WTC11 (cell line): ENCODE data around the gene CAMK1G. TPM values are rescaled to one million over a fixed set of nuclear protein-coding genes. Genes with fewer than 3 reads are reported as not detected.

Experiments
- ATAC-seq: fragments of 200-7000 bp; cut with Tn5 transposase; 2 replicates; pipeline ENCODE4 v1.10.0; 2021; ENCODE audit warnings: mild to moderate bottlenecking, moderate library complexity
- CTCF ChIA-PET: fragments of 300-600 bp; sonication (Branson Sonifier 250); formaldehyde crosslinking; loops from one replicate; lab custom pipeline; 2021; ENCODE audit warnings: antibody characterized with exemption; lab: Charles Lee
- POLR2A ChIA-PET: fragments of 350-600 bp; sonication (Branson Sonifier 250); formaldehyde crosslinking; loops from one replicate; lab custom pipeline; 2021; ENCODE audit warnings: antibody characterized with exemption; lab: Charles Lee
- DNase-seq: peaks from one replicate; pipeline ENCODE4 v3.0.0; 2021; ENCODE audit warnings: low spot score
- H3K27ac Mint-ChIP-seq: 2 replicates; pipeline ENCODE4 v1.8.0; 2021; ENCODE audit warnings: mixed read lengths
- H3K27me3 Mint-ChIP-seq: 2 replicates; pipeline ENCODE4 v1.8.0; 2021; ENCODE audit warnings: low read depth, mild to moderate bottlenecking, moderate library complexity, mixed read lengths
- H3K36me3 Mint-ChIP-seq: 2 replicates; pipeline ENCODE4 v1.8.0; 2021; ENCODE audit warnings: mixed read lengths
- H3K4me1 Mint-ChIP-seq: 2 replicates; pipeline ENCODE4 v1.8.0; 2022; ENCODE audit warnings: mixed read lengths
- H3K4me3 Mint-ChIP-seq: 2 replicates; pipeline ENCODE4 v1.8.0; 2021; ENCODE audit warnings: mild to moderate bottlenecking, moderate library complexity, mixed read lengths
- H3K9me3 Mint-ChIP-seq: 2 replicates; pipeline ENCODE4 v1.8.0; 2021; ENCODE audit warnings: mixed read lengths
- AFF4 ChIP-seq: sonication (generic); formaldehyde crosslinking; IDR thresholded peaks from 2 replicates; pipeline ENCODE4 v1.8.1; 2023; ENCODE audit warnings: mild to moderate bottlenecking, missing genetic modification reagents, borderline replicate concordance
- CTCF ChIP-seq: fragments of 200-600 bp; IDR thresholded peaks from 2 replicates; pipeline ENCODE4 v1.8.0; 2022; ENCODE audit warnings: antibody characterized with exemption
- FOXP1 ChIP-seq: sonication (generic); formaldehyde crosslinking; IDR thresholded peaks from 2 replicates; pipeline ENCODE4 v1.8.0; 2022; ENCODE audit warnings: missing genetic modification reagents, mild to moderate bottlenecking, moderate library complexity, borderline replicate concordance
- GABPB1 ChIP-seq: sonication (generic); formaldehyde crosslinking; IDR thresholded peaks from 2 replicates; pipeline ENCODE4 v1.8.1; 2023; ENCODE audit warnings: mild to moderate bottlenecking, missing genetic modification reagents
- IRF2 ChIP-seq: sonication (generic); formaldehyde crosslinking; IDR thresholded peaks from 2 replicates; pipeline ENCODE4 v1.8.0; 2022; ENCODE audit warnings: low read depth, missing genetic modification reagents, borderline replicate concordance
- MYBL2 ChIP-seq: sonication (generic); formaldehyde crosslinking; IDR thresholded peaks from 2 replicates; pipeline ENCODE4 v1.8.1; 2023; ENCODE audit warnings: mild to moderate bottlenecking, moderate library complexity, missing genetic modification reagents
- NFATC4 ChIP-seq: fragments of 250-450 bp; sonication (Bioruptor Pico); IDR thresholded peaks from 2 replicates; pipeline ENCODE4 v1.9.0; 2021; ENCODE audit warnings: mild to moderate bottlenecking
- SP1 ChIP-seq: sonication (generic); formaldehyde crosslinking; conservative IDR thresholded peaks from 2 replicates; pipeline ENCODE4 v1.8.1; 2022; ENCODE audit warnings: missing genetic modification reagents
- USF1 ChIP-seq: sonication (generic); formaldehyde crosslinking; IDR thresholded peaks from 2 replicates; pipeline ENCODE4 v1.8.0; 2022; ENCODE audit warnings: mild to moderate bottlenecking, missing genetic modification reagents
- ZBTB21 ChIP-seq: sonication (generic); formaldehyde crosslinking; IDR thresholded peaks from 2 replicates; pipeline ENCODE4 v1.8.1; 2023; ENCODE audit warnings: mild to moderate bottlenecking, missing genetic modification reagents, borderline replicate concordance
- ZBTB43 ChIP-seq: sonication (generic); formaldehyde crosslinking; IDR thresholded peaks from 2 replicates; pipeline ENCODE4 v1.8.1; 2023; ENCODE audit warnings: mild to moderate bottlenecking, missing genetic modification reagents
- total RNA-seq: library from RNA; stranded (reverse); gene quantifications from 3 replicates; pipeline ENCODE4 v1.2.3, GENCODE V29; 2021
- TF ChIP-seq, protein P1 (sequence below): sonication (generic); formaldehyde crosslinking; IDR thresholded peaks from 2 replicates; pipeline ENCODE4 v1.8.1; 2022; ENCODE audit warnings: mild to moderate bottlenecking, missing genetic modification reagents, moderate library complexity, borderline replicate concordance

CAMK1G gene
- total RNA-seq, 1 experiment from 2014 or later: 0.28 TPM

DNA sequence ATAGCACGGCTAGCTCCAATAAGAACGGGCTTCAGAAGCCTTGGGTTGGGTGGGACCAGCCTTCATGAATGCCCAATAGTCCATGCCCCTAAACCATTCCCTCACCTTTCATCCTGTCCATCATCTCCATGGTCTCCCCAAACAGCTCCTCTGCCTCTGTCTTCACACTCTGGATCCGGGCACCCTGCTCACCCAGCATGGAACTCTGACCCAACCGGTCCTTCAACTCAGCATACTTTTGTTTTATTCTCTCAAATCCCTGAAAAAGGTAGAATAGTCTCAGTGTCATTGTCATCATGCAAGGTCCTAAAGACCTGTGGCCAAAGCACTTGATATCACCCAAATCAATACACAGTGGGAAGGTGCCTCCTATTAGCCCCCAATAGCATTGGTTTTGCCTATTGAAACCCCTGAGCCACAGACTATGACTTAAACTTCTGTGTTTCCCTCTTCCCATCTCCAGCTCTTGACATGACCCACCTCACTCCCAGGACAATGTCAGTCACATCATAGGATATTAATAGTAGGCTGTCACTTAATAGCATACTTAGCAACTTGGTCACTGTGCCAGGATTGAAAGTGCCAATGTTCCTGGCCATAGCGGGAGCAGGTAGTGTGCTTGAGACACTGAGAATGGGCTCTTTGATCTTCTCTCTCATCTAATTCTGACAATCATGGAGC lies 33.0 kb downstream of the CAMK1G start:
- Mint-ChIP-seq H3K36me3 (no peaks in the 10 kb centered on the region), H3K27ac (no peak overlapping the region), H3K4me3 (no peak overlapping the region), H3K4me1 (no peaks in the 10 kb centered on the region), H3K9me3 (no peaks in the 10 kb centered on the region), H3K27me3 (no peaks in the 10 kb centered on the region)
- CTCF ChIA-PET: interaction anchor here (0.7 to 2.5 kb wide), 5 partner anchors 11 to 47 kb away, joined by 3 to 16 read pairs (median 4); no protein-coding TSS in a partner anchor
- DNase-seq (no peak), ATAC-seq (no peak)
- POLR2A ChIA-PET: interaction anchor here (1.0 kb wide), 1 partner anchor 15 kb away, joined by 3 read pairs; no protein-coding TSS in a partner anchor
- no peak for TF ChIP-seq ZBTB43 (CRISPR knock-in tag)
- no peak for TF ChIP-seq IRF2 (CRISPR knock-in tag)

DNA sequence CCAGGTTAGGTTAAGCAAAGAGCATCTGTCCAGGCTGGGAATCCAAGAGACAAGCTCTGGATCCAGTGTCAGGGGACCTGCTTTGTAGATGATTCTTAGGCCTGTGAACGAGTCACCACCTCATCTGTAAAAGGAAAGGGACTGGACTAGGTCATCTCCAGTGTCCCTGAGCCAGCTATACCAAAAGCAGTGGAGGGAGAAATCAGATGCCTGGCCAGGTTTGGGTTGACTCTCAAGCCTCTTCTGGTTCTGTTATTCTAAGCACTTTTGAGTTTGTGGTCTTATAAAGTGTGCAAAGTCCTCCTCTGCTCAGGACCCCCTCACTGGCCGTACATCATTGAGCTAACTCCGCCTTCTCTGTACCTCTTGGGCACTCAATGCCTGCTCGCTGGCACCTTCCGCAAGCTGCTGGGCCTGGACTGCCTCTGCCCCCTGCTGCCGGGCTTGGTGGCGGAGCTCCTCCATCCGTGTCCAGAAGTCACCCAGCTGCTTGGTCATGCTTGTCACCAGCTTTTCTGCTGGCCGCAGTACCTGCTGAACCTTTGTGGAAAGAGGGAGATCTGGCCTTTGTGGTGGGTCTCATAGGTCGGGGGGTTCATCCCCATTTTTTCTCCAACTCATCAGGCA lies 33.6 kb downstream of the CAMK1G start:
- no peak overlapping the region for H3K4me3 Mint-ChIP-seq
- DNase-seq (no peak), ATAC-seq (no peak)
- no peaks in the 10 kb centered on the region for H3K4me1 Mint-ChIP-seq
- H3K9me3 Mint-ChIP-seq: no peaks in the 10 kb centered on the region
- TF ChIP-seq USF1 (no peak), MYBL2 (CRISPR knock-in tag) (no peak), GABPB1 (no peak), CTCF (no peak), NFATC4 (CRISPR knock-in tag) (no peak), AFF4 (CRISPR knock-in tag) (no peak), FOXP1 (CRISPR knock-in tag) (no peak), ZBTB21 (CRISPR knock-in tag) (no peak), SP1 (no peak)
- TF ChIP-seq, protein P1, sequence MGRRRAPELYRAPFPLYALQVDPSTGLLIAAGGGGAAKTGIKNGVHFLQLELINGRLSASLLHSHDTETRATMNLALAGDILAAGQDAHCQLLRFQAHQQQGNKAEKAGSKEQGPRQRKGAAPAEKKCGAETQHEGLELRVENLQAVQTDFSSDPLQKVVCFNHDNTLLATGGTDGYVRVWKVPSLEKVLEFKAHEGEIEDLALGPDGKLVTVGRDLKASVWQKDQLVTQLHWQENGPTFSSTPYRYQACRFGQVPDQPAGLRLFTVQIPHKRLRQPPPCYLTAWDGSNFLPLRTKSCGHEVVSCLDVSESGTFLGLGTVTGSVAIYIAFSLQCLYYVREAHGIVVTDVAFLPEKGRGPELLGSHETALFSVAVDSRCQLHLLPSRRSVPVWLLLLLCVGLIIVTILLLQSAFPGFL (CRISPR knock-in tag): no peak
- H3K27me3 Mint-ChIP-seq: no peaks in the 10 kb centered on the region
- no peaks in the 10 kb centered on the region for H3K36me3 Mint-ChIP-seq
- ChIA-PET POLR2A (no interaction called here), CTCF (interaction anchor here (0.9 to 1.8 kb wide), 3 partner anchors 10 to 27 kb away, joined by 3 to 16 read pairs (median 4); no protein-coding TSS in a partner anchor)
- no peak overlapping the region for H3K27ac Mint-ChIP-seq
